ENCODE results near the gene SLIT1. TPM values are rescaled to one million over a fixed set of nuclear protein-coding genes. Genes with fewer than 3 reads are reported as not detected.

The SLIT1 gene
- total and polyA plus RNA-seq, 2 donors (not counting 1 experiment from before 2014, with no cell fraction given), result 0.15 to 0.49 TPM

DNA sequence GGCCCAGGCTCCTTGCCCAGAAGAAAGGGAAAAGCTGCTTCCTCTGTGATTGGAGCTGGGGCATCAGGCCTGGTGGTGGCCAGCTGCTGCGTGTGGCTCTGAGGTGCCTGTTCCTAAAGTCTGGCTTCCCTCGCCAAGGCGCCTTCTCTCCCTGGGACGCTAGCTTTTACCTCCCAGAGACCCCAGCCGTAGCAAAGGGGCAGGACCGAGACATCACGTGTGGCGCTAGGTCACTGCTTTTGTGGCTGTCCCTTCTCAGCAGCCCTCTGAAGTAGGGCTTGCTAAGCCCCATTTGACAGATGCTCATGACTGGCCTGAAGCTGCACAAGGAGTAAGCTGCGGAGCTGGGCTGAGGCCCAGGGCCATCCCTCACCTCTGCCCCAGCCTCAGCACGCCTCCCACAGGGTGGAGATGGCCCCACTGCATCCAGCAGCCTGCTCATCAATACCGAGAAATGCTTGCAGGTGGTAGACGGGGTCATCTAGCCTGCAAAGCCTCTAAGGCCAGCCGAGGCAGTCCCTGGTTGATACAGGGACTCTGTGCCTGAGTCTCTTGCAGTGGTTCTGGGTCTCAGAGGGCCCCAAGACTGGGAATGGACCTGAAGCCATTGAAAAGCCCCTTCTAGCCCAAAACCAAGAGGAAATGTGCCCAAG lies 182.5 kb downstream of the SLIT1 start:
- POLR2A ChIA-PET, result no interaction called here
- H3K79me2 ChIP-seq (ENCODE audit: control insufficient read depth, insufficient read depth, low read length), result no peaks in the 10 kb centered on the region
- H3K4me2 ChIP-seq (replicated peaks; ENCODE audit: low read depth, low read length, poor library complexity, severe bottlenecking), result no peak overlapping the region
- no peak overlapping the region for H3K9ac ChIP-seq (ENCODE audit: low read length)
- no peaks in the 10 kb centered on the region for H3K4me1 ChIP-seq (ENCODE audit: control insufficient read depth in 2 of 2, insufficient read depth in 2 of 2, low read length in 2 of 2)
- H3K27ac ChIP-seq (ENCODE audit: low read length in 2 of 2), result no peak overlapping the region
- Mint-ChIP-seq H3K27ac (no peak overlapping the region), H3K4me3 (no peak overlapping the region), H3K4me1 (no peaks in the 10 kb centered on the region), H3K27me3 (peaks cover 4% of the 10 kb centered on the region), H3K9me3 (ENCODE audit: insufficient read depth) (peaks cover 3% of the 10 kb centered on the region)
- no peak overlapping the region for H2AFZ ChIP-seq (ENCODE audit: insufficient read depth, low read depth, low read length, poor library complexity, severe bottlenecking)
- H3K36me3 ChIP-seq (replicated peaks in 1 of 2; ENCODE audit: control extremely low read depth in 1 of 2, control insufficient read depth in 1 of 2, extremely low read depth in 1 of 2, insufficient read depth in 2 of 2, low read length in 1 of 2), result no peaks in the 10 kb centered on the region
- intact Hi-C loops (cut with micrococcal nuclease), result no loop called here
- H3K4me3 ChIP-seq (ENCODE audit: control extremely low read depth in 1 of 5, extremely low read depth in 1 of 5, insufficient read depth in 1 of 5, low read depth in 2 of 5, low read length in 4 of 5), result no peak overlapping the region
- no peaks in the 10 kb centered on the region for H4K20me1 ChIP-seq (ENCODE audit: control insufficient read depth, insufficient read depth, low read length, poor library complexity, severe bottlenecking)
- DNase-seq (no peak), ATAC-seq (ENCODE audit: low read depth) (no peak)
- CTCF ChIA-PET, result interaction anchor here (1.1 kb wide), 1 partner anchor 34 kb away, joined by 3 read pairs; no protein-coding TSS in a partner anchor
- TF ChIP-seq, protein P1, sequence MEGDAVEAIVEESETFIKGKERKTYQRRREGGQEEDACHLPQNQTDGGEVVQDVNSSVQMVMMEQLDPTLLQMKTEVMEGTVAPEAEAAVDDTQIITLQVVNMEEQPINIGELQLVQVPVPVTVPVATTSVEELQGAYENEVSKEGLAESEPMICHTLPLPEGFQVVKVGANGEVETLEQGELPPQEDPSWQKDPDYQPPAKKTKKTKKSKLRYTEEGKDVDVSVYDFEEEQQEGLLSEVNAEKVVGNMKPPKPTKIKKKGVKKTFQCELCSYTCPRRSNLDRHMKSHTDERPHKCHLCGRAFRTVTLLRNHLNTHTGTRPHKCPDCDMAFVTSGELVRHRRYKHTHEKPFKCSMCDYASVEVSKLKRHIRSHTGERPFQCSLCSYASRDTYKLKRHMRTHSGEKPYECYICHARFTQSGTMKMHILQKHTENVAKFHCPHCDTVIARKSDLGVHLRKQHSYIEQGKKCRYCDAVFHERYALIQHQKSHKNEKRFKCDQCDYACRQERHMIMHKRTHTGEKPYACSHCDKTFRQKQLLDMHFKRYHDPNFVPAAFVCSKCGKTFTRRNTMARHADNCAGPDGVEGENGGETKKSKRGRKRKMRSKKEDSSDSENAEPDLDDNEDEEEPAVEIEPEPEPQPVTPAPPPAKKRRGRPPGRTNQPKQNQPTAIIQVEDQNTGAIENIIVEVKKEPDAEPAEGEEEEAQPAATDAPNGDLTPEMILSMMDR (IDR thresholded peaks at IDR 0.05), result no peak
- TF ChIP-seq EZH2 (IDR thresholded peaks at IDR 0.05; ENCODE audit: borderline replicate concordance, insufficient read depth, low read depth, low read length, poor library complexity, severe bottlenecking), result no peak
- H3K9me3 ChIP-seq (ENCODE audit: control extremely low read depth in 1 of 3, control insufficient read depth in 2 of 3, insufficient read depth in 1 of 3, low read length in 2 of 3), result peaks cover 0 to 15% (median 13%) of the 10 kb centered on the region in 3 donors
- 96% methylated on average over 13 of the region's 13 CpGs for WGBS (ENCODE audit: insufficient coverage)
- no peaks in the 10 kb centered on the region for H3K27me3 ChIP-seq (replicated peaks in 1 of 4; ENCODE audit: control extremely low read depth in 1 of 4, control insufficient read depth in 3 of 4, insufficient read depth in 4 of 4, low read length in 3 of 4)

DNA sequence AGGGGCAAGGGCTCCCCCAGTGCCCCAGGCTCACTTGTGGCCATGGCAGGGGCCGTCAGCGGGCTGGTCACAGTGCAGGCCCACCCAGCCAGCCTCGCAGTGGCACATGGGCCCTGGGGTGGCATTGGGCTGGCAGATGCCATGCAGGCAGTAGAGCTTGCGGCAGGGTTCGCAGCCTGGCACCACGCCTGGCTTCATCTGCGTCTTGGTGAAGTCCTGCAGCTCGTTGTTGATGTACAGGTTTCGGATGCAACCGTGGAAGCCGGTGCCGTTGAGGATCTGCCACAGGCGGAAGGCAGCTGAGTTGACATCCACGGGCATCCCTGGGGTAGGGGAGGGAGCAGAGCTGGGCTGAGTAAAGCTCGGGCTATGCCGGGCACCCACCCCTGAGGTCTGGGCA lies 183.1 kb downstream of the SLIT1 start:
- no peak overlapping the region for H3K4me3 ChIP-seq (ENCODE audit: control extremely low read depth in 1 of 5, extremely low read depth in 1 of 5, insufficient read depth in 1 of 5, low read depth in 2 of 5, low read length in 4 of 5)
- H3K27ac Mint-ChIP-seq, result no peak overlapping the region
- no peaks in the 10 kb centered on the region for H3K36me3 ChIP-seq (replicated peaks in 1 of 2; ENCODE audit: control extremely low read depth in 1 of 2, control insufficient read depth in 1 of 2, extremely low read depth in 1 of 2, insufficient read depth in 2 of 2, low read length in 1 of 2)
- H3K4me3 Mint-ChIP-seq, result no peak overlapping the region
- no peak for ATAC-seq (ENCODE audit: low read depth)
- H3K4me1 Mint-ChIP-seq, result no peaks in the 10 kb centered on the region
- ChIA-PET CTCF (no interaction called here), POLR2A (no interaction called here)
- TF ChIP-seq, protein P1 (IDR thresholded peaks at IDR 0.05), result no peak
- no peak for TF ChIP-seq EZH2 (IDR thresholded peaks at IDR 0.05; ENCODE audit: borderline replicate concordance, insufficient read depth, low read depth, low read length, poor library complexity, severe bottlenecking)
- H3K9me3 ChIP-seq (ENCODE audit: control extremely low read depth in 1 of 3, control insufficient read depth in 2 of 3, insufficient read depth in 1 of 3, low read length in 2 of 3), result peaks cover 0 to 12% (median 8%) of the 10 kb centered on the region in 3 donors
- no peaks in the 10 kb centered on the region for H3K27me3 ChIP-seq (replicated peaks in 1 of 4; ENCODE audit: control extremely low read depth in 1 of 4, control insufficient read depth in 3 of 4, insufficient read depth in 4 of 4, low read length in 3 of 4)
- H4K20me1 ChIP-seq (ENCODE audit: control insufficient read depth, insufficient read depth, low read length, poor library complexity, severe bottlenecking), result no peaks in the 10 kb centered on the region
- peaks cover 4% of the 10 kb centered on the region for H3K27me3 Mint-ChIP-seq
- WGBS (ENCODE audit: insufficient coverage), result 97% methylated on average over 16 of the region's 16 CpGs
- DNase-seq, result no peak
- H3K27ac ChIP-seq (ENCODE audit: low read length in 2 of 2), result no peak overlapping the region
- intact Hi-C loops (cut with micrococcal nuclease), result no loop called here
- H3K79me2 ChIP-seq (ENCODE audit: control insufficient read depth, insufficient read depth, low read length), result no peaks in the 10 kb centered on the region
- H3K4me1 ChIP-seq (ENCODE audit: control insufficient read depth in 2 of 2, insufficient read depth in 2 of 2, low read length in 2 of 2), result no peaks in the 10 kb centered on the region
- no peak overlapping the region for H3K9ac ChIP-seq (ENCODE audit: low read length)
- no peak overlapping the region for H2AFZ ChIP-seq (ENCODE audit: insufficient read depth, low read depth, low read length, poor library complexity, severe bottlenecking)
- no peak overlapping the region for H3K4me2 ChIP-seq (replicated peaks; ENCODE audit: low read depth, low read length, poor library complexity, severe bottlenecking)
- H3K9me3 Mint-ChIP-seq (ENCODE audit: insufficient read depth), result peaks cover under 1% of the 10 kb centered on the region
